ENCODE results near the gene MAST1.
A peak's percentile ranks its signal among the peaks of the same experiment; 100 is the strongest.
"Not testable (repeated sequence)": the region's sequence is repeated elsewhere in the genome, so short reads cannot be mapped to it uniquely, and the experiment has no call there.

Gene MAST1

DNA sequence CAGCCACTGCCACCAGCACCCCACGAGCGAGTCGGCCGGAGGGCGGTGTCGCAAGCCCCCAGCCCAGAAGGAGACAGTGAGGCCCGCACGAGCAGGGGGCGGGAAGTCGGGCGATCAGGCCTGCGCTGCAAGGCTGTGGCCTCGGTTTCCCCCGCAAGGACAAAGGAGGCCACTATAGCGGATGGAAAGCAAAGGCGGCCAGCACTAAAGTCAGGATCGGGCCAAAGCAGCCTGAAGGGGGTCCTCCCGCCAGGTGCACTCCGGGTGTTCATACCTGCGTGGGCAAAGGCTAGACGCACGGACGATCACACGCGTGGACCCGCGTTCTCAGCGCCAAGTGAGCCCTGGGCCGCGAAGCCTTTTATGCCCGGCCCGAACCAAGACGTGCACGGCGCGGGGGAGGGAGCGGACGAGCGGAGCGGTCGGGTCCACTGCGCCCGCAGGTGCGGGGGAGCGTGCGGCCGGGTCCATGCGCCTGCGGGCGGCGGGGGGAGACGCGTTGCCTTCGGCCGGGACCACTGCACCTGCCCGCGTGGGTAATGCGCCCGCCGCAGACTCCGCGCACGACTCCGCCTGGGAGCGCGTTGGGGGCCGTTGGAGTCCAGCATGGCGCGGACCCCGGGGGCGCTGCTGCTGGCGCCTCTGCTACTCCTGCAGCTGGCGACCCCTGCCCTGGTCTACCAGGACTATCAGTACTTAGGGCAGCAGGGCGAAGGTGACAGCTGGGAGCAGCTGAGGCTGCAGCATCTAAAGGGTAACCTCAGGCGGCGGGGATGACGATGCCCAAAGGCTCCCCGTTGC lies 36.6 kb upstream of the MAST1 start, which contains the start of the genes PRDX2 and THSD8:
PRDX2 (minus strand) TSS at position 335 of the 801 bp plus-strand sequence. CDS start 539 bp downstream, outside the sequence.
THSD8 (plus strand) TSS at position 604 of the 801 bp plus-strand sequence; CDS start at position 607, 3 bp downstream.
- DNase-seq, result peak; percentile 61

DNA sequence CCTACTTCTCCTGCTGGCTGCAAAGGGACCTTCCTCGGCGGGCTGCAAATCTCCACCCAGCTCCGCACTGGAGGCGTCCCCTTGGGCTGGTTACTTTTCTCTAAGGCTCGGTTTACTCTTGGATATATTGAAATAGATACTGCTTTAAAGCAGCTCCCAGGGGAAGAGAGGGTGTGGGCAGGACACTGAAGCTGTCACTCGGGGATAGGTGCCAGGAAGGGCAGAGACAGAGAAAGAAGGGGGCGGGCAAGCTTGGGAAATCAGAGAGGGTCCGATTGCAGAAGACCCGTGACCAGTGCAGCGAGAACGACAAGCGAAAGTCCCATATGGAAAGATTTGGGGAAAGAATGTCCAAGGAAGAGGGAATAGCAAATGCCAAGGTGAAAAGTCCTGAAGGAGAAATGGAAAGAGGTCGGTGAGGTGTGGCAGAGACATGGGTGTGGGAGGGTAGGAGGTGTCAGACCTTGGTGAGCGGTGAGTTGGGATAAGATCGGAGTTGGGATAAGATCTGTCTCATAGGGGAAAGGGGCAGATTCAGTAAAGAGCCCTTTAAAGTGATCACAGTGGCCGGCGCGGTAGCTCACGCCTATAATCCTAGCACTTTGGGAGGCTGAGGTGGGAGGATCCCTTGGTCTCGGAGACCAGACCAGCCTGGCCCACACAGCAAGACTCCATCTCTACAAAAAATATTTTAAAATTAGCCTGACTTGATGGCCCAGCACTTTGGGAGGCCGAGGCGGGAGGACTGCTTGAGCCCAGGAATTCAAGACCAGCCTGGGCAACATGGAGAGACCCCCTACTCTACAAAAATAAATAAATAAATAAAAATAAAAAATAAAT lies 35.8 kb upstream of the MAST1 start:
- no peak for DNase-seq

DNA sequence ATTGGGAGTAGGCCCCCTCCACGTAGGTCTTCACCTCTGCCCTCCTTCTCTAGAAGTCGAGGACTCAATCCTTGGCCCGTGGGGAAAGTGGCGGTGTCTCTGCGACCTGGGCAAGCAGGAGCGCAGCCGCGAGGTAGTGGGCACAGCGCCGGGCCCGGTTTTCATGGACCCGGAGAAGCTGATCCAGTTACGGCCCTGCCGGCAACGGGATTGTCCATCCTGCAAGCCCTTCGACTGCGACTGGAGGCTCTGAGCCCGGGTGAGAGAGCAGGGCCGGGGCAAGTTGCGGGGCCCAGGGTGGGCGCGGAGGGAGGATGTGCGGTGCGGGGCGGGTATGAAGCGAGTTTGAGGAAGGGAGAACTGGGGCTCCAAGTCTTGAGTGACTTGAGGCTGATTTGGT lies 34.3 kb upstream of the MAST1 start:
- no peak for DNase-seq

DNA sequence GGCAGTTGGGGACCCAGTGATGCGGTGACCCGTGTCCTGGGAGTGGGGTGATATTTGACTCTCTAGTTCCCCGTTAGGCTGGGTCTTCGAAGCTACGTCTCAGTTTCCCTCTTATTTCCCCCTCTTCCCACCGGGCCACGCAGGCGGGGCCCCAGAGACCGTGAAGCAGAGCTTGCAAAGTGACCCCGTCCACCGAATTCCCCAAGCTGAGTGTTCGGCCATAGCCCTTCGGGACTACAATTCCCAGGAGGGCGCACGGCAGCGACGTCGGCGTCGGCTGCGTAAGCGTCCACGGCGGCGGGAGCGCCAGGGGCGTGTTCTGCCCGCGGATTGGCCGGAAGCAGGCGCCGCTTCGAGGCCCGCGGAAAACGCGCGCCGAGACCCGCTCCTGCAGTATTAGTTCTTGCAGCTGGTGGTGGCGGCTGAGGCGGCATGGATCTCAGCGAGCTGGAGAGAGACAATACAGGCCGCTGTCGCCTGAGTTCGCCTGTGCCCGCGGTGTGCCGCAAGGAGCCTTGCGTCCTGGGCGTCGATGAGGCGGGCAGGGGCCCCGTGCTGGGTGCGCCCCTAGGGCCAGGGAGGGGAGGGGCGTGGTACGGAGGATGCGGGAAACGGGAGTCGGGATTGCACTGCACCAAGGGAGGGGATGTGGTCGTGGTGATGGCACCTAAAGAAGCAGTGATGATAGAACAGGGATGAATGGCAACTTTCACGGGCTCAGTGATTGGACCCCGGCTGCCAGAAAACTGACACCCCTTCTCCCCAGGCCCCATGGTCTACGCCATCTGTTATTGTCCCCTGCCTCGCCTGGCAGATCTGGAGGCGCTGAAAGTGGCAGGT lies 31.9 kb upstream of the MAST1 start, which contains the start of gene RNASEH2A:
RNASEH2A (plus strand) TSS at position 343 of the 840 bp plus-strand sequence; CDS start at position 433, 90 bp downstream.
- peak; percentile 32 for DNase-seq

- DNase-seq, result no peak
These were observed 23.2 kb upstream of the MAST1 start for GRCh38 chr19:12815088-12815487.

DNA sequence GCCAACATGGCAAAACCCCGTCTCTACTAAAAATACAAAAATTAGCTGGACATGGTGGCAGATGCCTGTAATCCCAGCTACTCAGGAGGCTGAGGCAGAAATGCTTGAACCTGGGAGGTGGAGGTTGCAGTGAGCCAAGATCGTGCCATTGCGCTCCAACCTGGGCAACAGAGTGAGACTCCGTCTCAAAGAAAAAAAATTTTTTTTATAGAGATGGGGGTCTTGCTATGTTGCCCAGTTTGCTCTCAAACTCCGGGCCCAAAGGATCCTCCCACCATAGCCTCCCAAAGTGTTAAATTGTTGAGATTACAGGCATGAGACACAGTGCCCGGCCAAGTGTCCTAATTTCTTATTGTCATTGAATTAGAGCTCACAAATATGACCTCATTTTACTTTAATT lies 21.1 kb upstream of the MAST1 start:
- DNase-seq, result not testable (repeated sequence)

DNA sequence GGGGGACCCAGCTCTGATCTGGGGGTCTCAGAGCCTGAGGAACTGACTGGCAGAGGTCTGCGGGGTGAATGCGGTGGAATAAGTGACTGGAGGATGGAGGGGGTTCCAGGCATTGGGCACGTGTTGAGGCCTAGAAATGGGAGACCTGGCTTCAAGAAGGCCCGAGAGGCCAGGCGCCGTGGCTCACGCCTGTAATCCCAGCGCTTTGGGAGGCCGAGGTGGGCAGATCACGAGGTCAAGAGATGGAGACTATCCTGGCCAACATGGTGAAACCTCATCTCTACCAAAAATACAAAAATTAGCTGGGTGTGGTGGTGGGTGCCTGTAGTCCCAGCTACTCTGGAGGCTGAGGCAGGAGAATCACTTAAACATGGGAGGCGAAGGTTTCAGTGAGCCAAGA lies 20.5 kb upstream of the MAST1 start:
- not testable (repeated sequence) for DNase-seq

DNA sequence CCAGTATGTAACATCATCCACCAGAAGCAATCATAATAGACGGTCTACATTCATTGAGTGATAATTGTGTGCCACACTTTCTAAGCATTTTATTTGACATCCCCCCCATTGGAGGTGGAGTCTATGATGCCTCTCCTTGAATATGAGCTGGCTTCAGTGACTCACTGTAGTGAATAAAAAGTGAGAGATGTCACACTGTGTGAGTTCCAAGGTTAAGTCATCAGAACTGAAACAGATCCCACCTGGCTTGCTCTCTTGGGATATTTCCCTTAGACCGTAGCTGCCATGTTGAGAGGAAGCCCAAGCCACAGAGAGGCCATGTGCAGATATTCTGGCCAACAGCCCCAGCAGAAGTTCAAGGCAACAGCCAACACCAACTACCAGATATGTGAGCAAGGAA lies 16.6 kb upstream of the MAST1 start:
- no peak for DNase-seq

DNA sequence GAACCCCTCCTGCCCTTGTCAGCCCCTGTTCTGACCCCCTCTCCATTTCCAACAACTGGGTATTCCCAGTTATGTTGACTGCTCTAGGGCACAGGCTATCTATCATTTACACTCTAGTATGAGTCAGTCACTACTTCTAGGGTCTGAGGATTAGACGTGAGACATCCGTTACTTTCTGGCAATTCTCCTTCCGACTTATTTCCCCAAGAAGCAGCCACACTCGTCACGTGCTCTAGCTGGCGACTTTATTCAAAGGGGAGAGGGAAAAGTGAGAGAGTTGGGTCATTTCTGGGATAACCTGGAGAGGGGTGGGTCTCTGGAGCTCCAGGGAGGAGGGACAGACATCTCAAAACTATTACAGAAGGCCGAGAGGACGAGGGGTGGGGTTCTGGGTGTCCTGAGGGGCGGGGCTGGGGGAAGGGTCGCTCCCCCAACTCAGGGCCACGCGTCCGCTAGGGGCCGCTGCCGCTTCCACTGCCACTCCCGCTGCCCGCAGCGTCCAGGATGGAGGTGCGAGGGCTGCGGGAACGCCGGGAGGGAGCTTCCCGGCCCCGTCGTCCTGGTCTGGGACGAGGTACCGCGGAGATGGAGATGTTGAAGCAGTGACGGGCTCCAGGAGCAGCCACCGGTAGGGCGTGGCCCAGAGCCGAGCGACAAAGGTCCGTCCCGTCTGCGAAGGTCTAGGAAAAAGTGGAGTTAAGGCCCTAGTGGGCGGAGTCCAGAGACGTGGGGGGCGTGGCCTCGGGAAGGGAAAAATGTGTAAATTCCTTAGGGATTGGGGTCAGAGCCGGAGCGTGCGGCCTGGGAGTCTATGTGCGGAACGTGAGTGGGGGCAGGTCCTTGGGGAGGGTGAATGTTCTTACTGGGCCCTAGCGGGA lies 12.8 kb upstream of the MAST1 start:
- DNase-seq, result peak; percentile 5

- peak; percentile 55 for DNase-seq
These were observed 9.8 kb upstream of the MAST1 start for GRCh38 chr19:12828494-12828893.

- no peak for DNase-seq
These were observed 4.9 kb upstream of the MAST1 start for GRCh38 chr19:12833418-12833737.

GRCh38 chr19:12833738-12834565 lies 4.4 kb upstream of the MAST1 start:
- no peak for DNase-seq

- DNase-seq, result no peak
These were observed 3.8 kb upstream of the MAST1 start, which contains the start of gene RTBDN for GRCh38 chr19:12834566-12834943. TSS of gene RTBDN (minus strand) at chr19:12834579. CDS start at chr19:12829979, 4,600 bp downstream.

- DNase-seq, result no peak
These were observed 3.1 kb upstream of the MAST1 start for GRCh38 chr19:12834976-12835757.

- no peak for DNase-seq
These were observed 1.8 kb upstream of the MAST1 start for GRCh38 chr19:12836529-12836863.

DNA sequence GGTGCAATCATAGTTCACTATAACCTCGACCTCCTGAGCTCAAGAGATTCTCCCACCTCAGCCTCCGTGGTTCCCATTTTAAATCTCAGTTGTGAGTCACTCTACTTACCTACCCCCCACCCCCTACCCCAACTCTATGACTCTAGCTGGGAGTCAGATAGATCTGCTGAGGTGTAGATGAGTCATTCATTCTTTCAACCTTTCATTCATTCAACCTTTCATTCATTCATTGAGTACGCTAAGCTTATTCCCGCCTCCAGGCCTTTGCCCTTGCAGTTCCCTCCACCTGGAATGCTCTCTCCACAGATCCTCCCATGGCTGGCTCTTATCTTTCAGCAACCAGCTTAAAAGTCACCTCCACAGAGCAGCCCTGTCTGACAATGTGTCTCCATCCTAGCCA lies 1.1 kb upstream of the MAST1 start:
- DNase-seq, result no peak

DNA sequence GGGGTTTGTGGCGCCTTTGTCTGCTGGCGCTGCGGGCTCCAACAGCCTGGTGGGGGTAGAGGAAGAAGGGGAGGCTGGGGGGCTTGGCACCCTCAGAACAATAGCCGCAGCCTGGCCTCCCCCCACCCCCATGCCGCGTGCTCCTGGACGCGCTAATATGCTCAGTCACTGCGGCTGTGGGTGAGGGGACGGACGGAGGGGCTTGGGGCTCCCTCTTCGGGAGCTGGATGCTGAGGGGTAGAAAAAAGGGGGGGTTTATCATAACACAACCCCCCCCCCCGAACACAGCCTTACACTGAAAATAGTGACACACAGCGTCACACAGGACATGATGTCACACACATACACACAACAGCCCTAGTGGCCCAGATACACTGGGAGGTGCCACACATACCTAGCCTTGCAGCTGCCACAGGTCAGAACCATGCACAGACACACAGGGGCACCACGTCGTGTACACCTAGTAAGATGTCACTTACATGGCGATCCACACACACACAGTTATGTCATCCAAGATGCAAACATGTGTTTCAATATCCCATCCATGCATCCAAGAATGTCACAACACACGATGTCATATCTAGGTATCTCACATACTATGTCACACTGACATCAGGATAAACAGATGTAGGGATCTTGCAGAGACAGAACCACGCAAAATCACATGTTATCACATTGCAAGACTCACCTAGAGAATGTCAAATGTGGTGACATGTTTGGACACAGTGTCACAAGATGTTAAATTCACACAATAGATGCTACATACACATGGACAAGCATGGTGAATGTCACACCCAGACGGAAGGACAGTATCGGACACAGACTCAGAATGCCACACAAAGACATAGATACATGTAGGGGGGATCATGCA lies 806 bp downstream of the MAST1 start:
- DNase-seq, result no peak

GRCh38 chr19:12840091-12841079 lies 2.1 kb downstream of the MAST1 start:
- peak; percentile 31 for DNase-seq

All from NCI-H526 treated with DMSO at 0.1 percent for 48 hours (cell line).